ENCODE measurements around the gene GADD45GIP1.

Gene GADD45GIP1

GRCh38 chr19:12956446-12957388, at the start of gene GADD45GIP1:
Gene GADD45GIP1 (minus strand): TSS chr19:12957223. CDS start chr19:12957212, 11 bp downstream.
- no peak for DNase-seq (ENCODE audit: low read depth, low spot score)

- no peak for DNase-seq (ENCODE audit: low read depth, low spot score)
Observed at GRCh38 chr19:13005861-13006370, 48.9 kb upstream of the GADD45GIP1 start.

DNA sequence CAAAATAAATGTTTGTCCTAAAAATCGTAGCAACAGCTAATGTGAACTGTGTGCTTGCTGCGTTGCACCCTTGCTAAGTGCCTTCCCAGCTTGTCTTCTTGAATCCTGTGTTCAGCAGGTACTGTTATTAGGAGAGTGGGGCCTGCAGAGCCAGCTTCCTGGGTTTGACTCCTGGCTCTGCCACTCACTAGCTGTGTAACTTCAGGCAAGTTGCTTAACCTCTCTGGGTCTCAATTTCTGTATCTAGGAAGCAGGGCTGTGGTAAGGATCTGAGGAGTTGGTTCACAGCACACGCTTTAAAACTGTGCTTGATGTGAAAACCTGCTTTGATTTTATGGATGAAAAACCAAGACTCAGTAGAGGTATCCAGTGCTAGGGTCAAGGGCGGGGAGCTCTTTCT, 48.2 kb upstream of the GADD45GIP1 start:
- no peak for DNase-seq (ENCODE audit: low read depth, low spot score)

GRCh38 chr19:13004273-13004672, 47.2 kb upstream of the GADD45GIP1 start:
- DNase-seq (ENCODE audit: low read depth, low spot score) = no peak

DNA sequence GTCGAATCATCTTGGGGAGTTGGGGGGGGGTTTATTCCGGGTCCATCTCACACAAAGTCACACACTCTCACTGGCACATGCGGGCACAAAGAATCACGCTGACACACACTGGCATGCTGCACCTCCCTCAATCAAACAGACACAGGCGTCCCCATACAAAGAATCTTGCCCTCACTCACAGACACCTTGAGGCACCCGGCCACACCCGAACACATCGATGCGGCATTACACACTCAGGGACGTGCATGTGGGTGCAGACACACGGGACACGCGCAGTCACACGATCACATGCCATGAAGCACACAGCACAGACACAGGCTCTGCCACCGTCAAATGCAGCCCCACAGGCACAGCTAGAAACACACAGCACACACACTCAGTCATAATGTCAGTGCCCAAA, 46.1 kb upstream of the GADD45GIP1 start:
- DNase-seq (ENCODE audit: low read depth, low spot score) = no peak

DNA sequence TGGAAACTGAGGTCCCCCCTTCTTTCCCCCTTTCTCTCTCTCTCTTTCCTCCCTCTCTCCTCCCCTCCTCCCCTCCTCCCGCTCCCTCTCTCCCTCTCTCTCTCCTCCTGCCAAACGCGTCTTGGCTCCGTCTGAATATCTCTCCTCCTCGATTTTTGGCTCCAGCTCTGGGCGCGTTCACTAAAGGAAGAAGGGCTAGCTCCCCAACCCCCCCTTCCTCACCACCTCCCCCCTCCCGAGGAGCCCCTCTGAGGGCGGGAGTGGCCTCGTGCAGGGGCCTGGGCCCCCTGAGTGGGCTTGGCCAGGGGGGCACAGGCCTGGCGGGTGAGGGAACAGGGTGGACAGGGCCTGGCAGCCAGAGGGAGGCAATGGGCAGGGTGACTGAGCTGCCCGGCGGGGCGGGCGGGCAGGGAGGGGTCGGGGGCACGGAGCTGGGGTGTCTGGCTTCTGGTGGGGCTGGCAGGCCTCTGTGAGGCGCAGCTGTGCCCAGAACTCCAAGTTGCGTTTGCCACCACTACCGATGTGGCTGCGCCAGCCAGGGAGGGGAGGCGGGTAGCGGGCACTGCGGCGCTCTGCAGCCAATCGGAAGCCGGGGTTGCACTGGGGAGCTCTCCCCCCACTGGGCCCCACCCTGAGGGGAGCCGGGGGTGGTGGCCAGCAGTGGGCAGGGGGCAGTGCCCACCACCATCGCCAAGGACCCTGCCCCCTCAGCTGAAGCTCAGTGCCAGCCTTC, 45.3 kb upstream of the GADD45GIP1 start:
- DNase-seq (ENCODE audit: low read depth, low spot score) = no peak

GRCh38 chr19:13001502-13002165, 44.6 kb upstream of the GADD45GIP1 start:
- DNase-seq (ENCODE audit: low read depth, low spot score) = no peak

DNA sequence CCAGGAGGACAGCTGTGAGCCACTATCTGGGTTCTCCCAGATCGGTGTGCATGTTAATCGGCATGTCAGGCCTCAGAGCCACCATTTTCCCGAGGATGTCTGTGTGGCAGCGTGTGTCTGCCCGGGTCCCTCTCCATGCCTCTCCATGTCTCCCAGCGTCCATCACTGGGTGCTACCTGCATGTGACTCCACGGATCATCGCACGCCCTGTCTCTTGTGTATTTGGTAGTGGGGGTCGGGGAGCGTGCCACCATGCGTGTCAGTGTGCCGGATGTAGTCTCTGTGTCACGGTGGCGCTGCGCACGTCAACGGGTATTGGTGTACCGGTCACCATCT, 44.1 kb upstream of the GADD45GIP1 start:
- no peak for DNase-seq (ENCODE audit: low read depth, low spot score)

- no peak for DNase-seq (ENCODE audit: low read depth, low spot score)
Observed at GRCh38 chr19:12997967-12998940, 41.2 kb upstream of the GADD45GIP1 start.

- DNase-seq (ENCODE audit: low read depth, low spot score) = no peak
Observed at GRCh38 chr19:12997179-12997966, 40.4 kb upstream of the GADD45GIP1 start.

GRCh38 chr19:12996406-12997094, 39.5 kb upstream of the GADD45GIP1 start:
- DNase-seq (ENCODE audit: low read depth, low spot score) = no peak

GRCh38 chr19:12995596-12996405, 38.8 kb upstream of the GADD45GIP1 start:
- DNase-seq (ENCODE audit: low read depth, low spot score) = no peak

DNA sequence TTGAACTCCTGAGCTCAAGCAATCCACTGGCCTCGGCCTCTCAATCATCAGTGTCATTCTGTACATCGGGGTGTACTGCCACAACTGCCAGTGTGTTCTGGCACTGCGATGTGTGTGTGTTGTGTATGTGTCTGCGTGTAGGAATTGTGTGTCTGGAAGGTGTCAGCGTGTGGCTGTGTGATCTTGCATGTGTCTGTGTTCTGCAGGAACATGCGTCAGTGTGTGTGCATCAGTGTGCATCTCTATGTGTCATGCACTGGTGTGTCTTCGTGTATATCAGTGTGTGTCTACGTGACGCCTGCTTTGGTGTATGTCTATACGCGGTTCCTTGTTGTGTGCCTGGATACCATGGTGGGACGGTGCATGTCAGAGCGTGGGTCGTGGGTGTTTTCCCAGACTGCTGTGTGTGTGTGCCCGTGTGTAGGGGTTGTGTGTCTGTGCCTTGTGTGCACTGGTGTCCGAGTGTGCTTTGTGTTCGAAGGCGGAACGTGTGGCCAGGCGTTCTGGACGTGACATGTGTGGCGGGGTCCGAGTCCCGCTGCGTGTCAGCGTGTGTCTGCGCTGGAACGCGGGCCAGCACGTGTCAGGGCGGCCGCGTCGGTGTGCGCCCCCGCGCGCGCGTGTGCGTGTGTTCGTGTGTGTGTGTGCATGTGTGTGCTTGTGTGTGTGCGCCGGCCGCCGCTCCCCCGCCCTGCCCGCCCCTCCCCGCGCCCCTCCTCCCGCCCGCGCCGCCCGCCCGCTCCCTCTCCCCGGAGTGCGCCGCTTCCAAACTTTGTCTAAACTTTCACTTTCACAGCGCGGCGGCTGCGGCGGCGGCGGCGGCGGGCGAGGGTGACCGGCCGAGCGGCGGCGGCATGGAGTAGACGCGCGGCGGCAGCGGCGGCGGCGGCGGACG, 37.9 kb upstream of the GADD45GIP1 start, which contains the start of gene NFIX:
Gene NFIX (plus strand): TSS at position 775 of the 895 bp plus-strand sequence. CDS start 363 bp downstream, outside the sequence.
- no peak for DNase-seq (ENCODE audit: low read depth, low spot score)

DNA sequence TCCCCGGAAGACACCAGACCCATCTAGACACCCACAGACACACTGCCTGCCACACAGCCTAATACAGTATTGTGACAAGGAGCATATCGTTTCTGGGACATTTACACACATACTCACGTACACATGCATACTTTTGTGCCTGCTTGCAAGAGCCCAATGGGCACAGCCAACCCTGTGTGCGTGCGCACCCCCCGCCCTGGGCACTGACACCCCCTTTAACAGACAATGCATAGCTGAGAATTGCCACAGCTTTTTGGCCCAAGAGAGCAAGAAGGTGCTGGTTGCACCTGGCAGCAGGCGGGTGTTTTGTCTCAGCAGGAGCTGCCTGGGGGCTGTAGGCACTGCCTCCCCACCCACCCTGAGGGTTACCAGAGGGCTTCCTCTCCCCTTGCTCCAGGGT, 36.5 kb upstream of the GADD45GIP1 start:
- no peak for DNase-seq (ENCODE audit: low read depth, low spot score)

DNA sequence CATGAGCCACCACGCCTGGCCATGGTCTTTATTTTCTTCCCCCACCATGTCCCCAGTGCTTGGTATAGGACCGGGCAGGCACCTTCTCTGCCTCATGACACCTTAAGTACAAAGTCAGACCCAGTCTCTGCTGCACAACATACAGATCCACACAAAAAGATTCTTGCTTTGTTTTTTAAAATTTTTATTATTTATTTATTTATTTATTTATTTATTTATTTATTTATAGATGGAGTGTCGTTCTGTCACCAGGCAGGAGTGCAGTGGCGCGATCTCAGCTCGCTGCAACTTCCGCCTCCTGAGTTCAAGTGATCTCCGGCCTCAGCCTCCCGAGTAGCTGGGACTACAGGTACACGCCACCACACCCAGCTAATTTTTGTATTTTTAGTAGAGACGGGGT, 35.7 kb upstream of the GADD45GIP1 start:
- no peak for DNase-seq (ENCODE audit: low read depth, low spot score)

- no peak for DNase-seq (ENCODE audit: low read depth, low spot score)
Observed at GRCh38 chr19:12991296-12991695, 34.3 kb upstream of the GADD45GIP1 start.

- no peak for DNase-seq (ENCODE audit: low read depth, low spot score)
Observed at GRCh38 chr19:12990853-12991252, 33.8 kb upstream of the GADD45GIP1 start.
